Embryonic facial prominence (tissue), 1 donor: ENCODE measurements around the gene CA14.
"Not testable (repeated sequence)": the region's sequence is repeated elsewhere in the genome, so short reads cannot be mapped to it uniquely, and the experiment has no call there.

Source experiments
- DNase-seq: peaks from one replicate; pipeline ENCODE4 v3.0.0-alpha.2; 2016; ENCODE audit errors: extremely low spot score

The CA14 gene

GRCh38 chr1:150235852-150236613 lies 21.5 kb upstream of the CA14 start, which contains the start of gene ANP32E:
Gene ANP32E, minus strand, starts transcription at chr1:150236112. Its CDS starts 326 bp downstream, at chr1:150235786.
- DNase-seq = peak; percentile 98

GRCh38 chr1:150236614-150237100 lies 20.9 kb upstream of the CA14 start:
- DNase-seq = no peak

- not testable (repeated sequence) for DNase-seq
Measured at GRCh38 chr1:150237176-150237575, 20.4 kb upstream of the CA14 start.

GRCh38 chr1:150237746-150238145 lies 19.8 kb upstream of the CA14 start:
- DNase-seq = no peak

GRCh38 chr1:150243003-150243402 lies 14.6 kb upstream of the CA14 start:
- no peak for DNase-seq

- DNase-seq = no peak
Measured at GRCh38 chr1:150249936-150250335, 7.6 kb upstream of the CA14 start.

- DNase-seq = no peak
Measured at GRCh38 chr1:150256198-150256553, 1.4 kb upstream of the CA14 start.

GRCh38 chr1:150256554-150257341 lies 826 bp upstream of the CA14 start:
- no peak for DNase-seq

GRCh38 chr1:150259217-150259616 lies 1.6 kb downstream of the CA14 start:
- no peak for DNase-seq

GRCh38 chr1:150259758-150260669 lies 2.4 kb downstream of the CA14 start:
- DNase-seq = peak; percentile 56

- no peak for DNase-seq
Measured at GRCh38 chr1:150261367-150261766, 3.8 kb downstream of the CA14 start.

GRCh38 chr1:150262388-150263320 lies 5.1 kb downstream of the CA14 start:
- no peak for DNase-seq

- no peak for DNase-seq
Measured at GRCh38 chr1:150263549-150263948, 6.0 kb downstream of the CA14 start.

GRCh38 chr1:150267896-150268295 lies 10.3 kb downstream of the CA14 start:
- no peak for DNase-seq

GRCh38 chr1:150268340-150268704 lies 10.7 kb downstream of the CA14 start:
- DNase-seq = no peak

- peak; percentile 95 for DNase-seq
Measured at GRCh38 chr1:150268705-150269403, 11.3 kb downstream of the CA14 start, which contains the start of gene APH1A. Gene APH1A, minus strand, starts transcription at chr1:150269016. Its CDS starts 206 bp downstream, at chr1:150268810.

GRCh38 chr1:150269451-150269850 lies 11.9 kb downstream of the CA14 start:
- DNase-seq = no peak

GRCh38 chr1:150271291-150271959 lies 13.9 kb downstream of the CA14 start:
- DNase-seq = no peak

GRCh38 chr1:150273311-150273710 lies 15.7 kb downstream of the CA14 start:
- no peak for DNase-seq
